Activated CD4-positive, alpha-beta T cell treated with anti-CD3 and anti-CD28 coated beads, Interleukin-2, amount 50 U/mL, for 24 hours (primary cell): ENCODE data around the gene CENPB.
A peak's percentile ranks its signal among the peaks of the same experiment; 100 is the strongest.
"Not testable (repeated sequence)": the region's sequence is repeated elsewhere in the genome, so short reads cannot be mapped to it uniquely, and the experiment has no call there.

Experiments
- DNase-seq, 2 donors: peaks; one replicate each; pipeline ENCODE4 v3.0.0-alpha.2; 2020; ENCODE audit warnings: low read depth in 1 of 2, low spot score in 1 of 2

The CENPB gene, protein sequence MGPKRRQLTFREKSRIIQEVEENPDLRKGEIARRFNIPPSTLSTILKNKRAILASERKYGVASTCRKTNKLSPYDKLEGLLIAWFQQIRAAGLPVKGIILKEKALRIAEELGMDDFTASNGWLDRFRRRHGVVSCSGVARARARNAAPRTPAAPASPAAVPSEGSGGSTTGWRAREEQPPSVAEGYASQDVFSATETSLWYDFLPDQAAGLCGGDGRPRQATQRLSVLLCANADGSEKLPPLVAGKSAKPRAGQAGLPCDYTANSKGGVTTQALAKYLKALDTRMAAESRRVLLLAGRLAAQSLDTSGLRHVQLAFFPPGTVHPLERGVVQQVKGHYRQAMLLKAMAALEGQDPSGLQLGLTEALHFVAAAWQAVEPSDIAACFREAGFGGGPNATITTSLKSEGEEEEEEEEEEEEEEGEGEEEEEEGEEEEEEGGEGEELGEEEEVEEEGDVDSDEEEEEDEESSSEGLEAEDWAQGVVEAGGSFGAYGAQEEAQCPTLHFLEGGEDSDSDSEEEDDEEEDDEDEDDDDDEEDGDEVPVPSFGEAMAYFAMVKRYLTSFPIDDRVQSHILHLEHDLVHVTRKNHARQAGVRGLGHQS

DNA sequence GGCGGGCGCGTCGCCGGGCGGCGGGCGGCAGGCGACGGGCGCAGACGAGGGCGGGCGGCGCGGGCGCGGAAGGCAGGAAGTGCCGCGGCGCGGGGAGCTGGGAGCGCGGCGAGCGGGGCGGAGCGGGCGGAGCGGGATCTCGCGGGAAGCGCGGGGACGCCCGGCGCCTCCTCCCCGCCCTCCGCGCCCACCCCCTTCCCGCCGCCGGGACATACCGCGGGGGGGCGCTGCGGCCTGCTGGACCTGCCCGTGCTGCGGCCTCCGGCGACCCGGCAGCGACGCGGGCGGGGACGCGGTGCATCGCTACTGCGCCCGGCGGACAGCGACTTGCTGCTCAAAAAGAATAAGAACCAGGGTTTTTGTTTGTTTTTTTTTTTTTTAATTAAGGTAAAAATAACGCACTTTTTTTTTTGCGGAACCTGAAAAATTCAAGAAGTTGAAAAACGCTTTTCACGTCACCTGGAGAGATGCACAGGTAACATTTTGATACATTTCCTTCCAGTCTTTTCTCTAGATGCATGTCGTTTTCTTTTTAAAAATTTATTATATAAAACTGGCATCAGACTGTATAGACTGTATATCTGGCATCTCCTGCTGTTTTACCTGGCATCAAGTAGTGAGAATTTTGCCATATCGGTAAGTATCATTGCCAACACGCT, at the start of gene CENPB:
Gene CENPB (minus strand): TSS at position 76 of the 659 bp plus-strand sequence. CDS start 257 bp downstream, outside the sequence.
- DNase-seq = peak; percentile 80 to 83

DNA sequence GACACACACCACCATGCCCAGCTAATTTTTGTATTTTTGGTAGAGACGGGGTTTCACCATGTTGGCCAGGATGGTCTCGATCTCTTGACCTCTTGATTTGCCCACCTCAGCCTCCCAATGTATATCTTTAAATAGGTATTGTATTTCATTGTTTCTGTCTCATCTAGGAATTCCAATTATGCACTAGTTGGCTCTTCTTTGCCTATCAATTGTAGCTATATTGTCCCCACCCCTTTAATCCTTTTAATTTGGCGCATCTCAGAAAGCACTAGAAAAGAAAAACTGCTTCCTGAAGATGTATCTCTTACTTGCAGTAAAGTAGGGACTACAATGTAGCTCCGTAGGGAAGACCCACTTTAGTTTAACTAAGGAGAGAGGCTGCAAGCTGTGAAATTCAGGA, 49.6 kb upstream of the CENPB start:
- DNase-seq = no peak

DNA sequence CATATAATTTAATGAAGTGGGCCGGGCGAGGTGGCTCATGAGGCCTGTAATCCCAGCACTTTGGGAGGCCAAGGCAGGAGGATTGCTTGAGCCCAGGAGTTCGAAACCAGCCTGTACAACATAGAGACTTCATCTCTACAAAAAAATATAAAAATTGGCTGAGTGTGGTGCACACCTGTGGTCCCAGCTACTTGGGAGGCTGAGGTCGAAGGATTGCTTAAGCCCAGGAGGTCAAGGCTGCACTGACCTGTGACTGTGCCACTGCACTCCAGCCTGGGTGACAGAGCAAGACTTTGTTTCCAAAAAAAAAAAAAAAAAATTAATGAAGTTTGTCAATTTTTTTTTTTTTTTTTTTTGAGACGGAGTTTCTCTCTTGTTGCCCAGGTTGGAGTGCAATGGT, 43.4 kb upstream of the CENPB start:
- not testable (repeated sequence) for DNase-seq

DNA sequence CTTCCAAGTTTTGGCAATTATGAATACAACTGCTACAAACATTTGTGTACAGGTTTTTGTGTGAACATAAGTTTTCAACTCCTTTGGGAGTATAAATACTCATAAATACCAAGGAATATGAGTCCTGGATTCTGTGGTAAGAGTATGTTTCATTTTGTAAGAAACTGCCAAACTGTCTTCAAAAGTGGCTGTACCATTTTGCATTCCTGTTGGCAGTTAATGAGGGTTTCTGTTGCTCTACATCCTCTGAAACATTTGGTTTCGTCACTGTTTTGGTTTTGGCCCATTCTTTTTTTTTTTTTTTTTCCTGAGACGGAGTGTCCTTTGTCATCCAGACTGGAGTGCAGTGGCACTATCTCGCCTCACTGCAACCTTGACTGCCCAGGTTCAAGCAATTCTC, 42.3 kb upstream of the CENPB start:
- DNase-seq = no peak

DNA sequence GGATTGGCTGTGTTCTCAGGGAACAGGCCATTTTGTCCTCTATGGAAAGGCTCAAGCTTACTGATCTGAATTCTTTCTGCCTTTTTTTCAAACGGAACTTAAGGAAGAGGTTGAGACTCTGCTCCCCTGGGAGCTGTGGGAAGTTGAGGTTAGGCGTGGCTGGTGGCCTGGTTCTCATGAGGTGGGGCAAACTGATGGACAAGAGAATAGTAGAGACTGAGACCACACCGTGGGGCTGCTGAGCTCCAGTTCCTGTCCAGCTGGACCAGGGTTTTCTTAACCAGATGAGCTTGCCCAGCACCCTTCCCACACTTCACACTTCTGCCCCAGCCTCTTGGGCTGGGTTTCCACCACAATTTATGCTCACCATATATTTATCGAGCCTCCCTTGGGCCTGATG, 39.9 kb upstream of the CENPB start:
- no peak for DNase-seq

DNA sequence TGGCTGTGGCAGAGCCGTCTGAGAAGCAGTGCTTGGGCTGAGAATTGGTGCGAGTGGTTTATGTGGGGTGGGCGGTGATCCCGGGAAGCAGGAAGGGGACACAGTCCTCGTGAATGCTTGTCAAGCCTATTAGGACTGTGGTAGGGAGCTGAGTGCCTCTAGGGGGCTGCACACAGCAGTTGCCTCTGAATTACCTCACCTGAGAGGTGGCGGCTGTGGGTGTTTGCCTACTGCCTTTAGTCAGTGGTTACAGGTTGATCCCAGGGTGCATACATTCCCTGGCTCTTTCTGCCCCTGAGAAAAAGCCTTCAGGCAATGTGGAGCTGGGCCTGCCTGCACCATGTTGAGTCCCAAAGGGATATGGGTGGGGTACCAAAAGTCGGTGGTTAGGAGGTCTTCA, 39.0 kb upstream of the CENPB start:
- DNase-seq = no peak

DNA sequence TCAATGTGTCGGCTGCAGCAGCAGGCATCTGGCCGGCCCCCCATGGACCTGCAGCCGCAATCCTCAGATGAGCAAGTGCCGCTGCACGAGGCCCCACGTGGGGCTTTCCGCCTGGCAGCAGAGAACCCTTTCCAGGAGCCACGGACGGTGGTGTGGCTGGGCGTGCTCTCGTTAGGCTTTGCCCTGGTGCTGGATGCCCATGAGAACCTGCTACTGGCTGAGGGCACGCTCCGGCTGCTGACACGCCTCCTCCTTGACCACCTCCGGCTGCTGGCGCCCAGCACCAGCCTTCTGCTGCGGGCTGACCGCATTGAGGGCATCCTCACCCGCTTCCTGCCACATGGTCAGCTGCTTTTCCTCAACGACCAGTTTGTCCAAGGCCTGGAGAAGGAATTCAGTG, 37.3 kb upstream of the CENPB start:
- no peak for DNase-seq

DNA sequence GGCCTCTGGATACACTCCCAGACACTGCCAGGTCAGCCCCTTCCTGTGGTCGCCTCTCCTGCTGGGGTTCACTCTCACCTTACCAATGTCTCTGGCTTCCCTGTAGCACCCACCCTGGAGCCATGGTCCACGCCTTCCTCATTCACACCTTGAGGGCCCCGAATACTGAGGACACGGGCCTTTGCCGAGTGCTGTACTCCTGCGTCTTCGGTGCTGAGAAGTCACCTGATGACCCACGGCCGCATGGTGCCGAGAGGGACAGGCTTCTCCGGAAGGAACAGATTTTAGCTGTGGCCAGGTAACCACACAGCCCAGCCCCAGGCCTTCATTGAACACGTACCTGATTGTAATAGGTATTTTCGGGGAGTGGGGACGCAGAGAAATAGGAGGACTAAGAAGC, 35.5 kb upstream of the CENPB start:
- DNase-seq = no peak

DNA sequence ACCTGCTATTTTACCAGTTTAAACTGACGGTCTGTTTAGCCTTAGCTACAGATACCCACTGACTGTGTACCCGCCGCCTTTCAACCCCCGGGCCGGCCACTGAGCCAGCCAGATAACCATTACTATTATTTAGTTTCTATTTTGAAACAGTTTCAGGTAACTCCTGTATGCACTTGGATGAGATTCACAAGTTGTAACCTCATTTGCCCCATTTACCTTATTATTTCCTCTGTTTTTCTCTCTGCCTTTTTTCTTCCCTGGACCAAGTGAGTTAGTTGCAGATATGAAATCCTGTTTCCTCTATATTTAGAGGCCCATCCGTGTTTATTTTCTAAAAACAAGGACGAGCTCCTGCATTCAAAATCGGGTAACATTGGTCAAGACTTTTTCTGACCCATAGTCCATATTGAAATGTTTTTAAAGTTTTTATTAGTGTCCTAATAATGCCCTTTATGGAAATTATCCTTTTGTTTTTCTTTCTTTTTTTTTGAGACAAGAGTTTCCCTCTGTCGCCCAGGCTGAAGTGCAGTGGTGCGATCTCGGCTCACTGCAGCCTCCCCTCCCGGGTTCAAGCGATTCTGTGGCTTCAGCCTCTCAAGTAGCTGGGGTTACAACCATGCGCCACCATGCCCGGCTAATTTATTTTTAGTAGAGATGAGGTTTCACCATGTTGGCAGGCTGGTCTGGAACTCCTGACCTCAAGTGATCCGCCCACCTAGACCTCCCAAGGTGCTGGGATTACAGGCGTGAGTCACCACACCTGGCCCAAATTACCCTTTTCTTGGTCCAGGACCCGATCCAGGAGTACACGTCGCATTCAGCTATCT, 34.6 kb upstream of the CENPB start:
- DNase-seq = no peak

DNA sequence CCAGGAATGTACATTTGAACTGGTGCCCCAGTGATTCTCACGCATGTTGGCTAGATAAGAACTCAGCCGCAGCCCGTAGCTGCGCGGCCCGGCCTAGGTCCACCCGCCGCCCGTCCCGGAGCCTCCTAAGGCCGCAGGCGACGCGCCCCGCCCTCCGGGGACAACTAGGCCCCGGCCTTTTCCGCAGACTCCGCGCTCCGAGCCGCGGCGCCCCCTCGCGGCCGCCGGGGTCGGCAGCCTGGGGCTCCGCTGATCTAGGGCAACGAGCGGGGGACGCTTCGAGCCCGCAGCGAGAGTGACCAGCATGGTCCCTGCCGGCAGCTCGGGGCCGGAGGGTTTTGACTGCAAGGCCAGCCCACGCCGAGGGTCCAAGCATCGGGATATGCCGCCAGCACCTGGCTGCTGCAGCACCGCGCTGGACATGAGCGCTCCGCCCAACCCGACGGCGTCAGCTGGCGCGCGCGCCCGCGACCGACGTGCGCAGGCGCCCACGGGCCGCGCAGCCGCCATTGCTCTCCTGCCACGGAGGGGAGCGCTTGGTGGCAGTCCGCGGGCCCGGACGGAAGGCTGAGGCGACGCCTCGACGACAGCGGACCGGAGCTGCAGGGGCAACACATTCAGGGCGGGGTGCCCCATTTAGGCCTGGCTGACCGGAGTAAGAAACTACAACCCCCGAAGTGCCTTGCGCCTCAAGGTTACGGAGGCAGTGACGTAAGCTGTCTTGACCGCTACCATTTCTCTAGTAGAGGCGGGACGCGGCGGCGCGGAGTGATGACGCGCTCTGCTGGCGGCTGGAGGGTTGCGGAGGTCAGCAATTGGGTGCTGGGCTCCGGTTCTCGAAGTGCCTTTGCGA, 33.7 kb upstream of the CENPB start, which contains the start of gene AP5S1:
Gene AP5S1 (plus strand): TSS at position 500 of the 853 bp plus-strand sequence. CDS start 1,571 bp downstream, outside the sequence.
- DNase-seq = peak; percentile 83 to 86

DNA sequence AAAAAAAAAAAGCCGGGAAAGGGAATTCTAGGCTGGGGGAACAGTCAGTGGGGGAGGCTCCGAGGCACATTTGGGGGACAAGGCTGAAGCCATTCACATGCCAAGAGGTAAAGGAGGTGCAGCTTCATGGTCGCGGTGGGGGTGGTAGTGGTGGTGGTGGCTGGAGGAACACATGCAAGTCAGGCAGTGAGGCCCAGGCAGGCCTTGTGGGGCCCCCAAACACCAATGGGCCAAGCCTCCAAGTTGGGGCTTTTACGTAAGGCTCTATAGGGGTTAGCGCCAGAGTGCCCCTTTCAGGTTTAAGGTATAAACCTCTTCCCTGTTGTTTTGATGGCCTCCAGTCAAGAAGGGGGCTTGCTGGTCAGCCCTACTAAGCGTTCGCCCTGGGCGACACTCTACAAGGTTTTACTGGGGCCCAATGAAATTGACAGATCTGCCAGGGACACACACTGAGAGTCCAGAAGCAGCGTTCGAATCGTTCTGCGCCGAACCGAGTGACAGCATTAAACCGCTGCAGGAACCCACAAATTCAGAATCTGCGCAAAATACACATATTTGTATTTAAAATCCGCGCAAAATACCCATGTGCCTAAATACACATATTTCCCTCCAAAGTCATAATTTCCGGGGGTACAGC, 33.0 kb upstream of the CENPB start:
- no peak for DNase-seq

DNA sequence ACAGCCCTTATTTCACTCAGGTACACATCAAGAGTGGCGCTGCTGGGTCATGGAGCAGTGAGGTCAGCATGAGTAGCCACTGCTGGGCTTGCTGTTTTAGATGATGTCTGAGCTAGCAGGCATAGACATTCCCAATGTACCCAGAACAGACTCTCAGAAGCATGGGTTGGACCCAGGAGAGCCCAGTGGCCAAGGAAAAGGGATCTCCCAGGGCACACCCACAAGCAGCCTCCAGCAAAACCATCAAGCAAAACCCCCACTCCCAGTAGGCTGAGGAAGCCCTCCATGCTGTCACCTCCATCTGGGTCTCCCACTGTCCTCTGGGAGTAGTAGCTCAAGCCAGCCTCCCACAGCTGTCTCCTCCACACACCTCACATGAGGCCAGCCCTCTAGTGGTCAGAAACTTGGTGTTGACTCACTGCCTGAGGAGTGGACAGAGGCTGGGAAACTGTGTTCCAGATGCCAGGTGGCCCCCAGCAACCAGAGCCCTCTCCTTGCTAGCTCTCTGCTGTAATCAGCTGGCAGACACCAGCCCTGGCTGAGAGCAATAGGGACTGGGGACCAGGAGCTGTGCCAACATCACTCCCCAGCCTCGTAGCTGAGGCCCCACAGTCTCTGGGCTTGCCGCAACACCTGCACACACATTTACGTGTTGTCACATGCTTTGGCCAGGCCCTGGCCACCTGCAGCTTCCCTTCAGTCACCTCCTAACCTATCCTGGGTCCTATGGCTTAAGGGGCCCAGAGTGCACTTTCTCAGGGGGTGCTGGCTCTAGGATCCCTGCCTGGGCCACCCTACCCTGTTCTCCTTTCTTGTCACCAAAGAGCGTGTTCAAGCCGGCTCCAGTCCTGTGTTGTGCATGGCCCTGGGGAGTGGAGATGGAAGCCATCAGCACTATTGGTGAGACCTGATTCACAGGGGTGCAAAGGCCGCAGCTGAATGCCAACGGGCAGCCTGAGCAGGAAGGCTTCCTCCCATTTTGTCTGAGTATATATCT, 31.9 kb upstream of the CENPB start:
- DNase-seq = no peak

DNA sequence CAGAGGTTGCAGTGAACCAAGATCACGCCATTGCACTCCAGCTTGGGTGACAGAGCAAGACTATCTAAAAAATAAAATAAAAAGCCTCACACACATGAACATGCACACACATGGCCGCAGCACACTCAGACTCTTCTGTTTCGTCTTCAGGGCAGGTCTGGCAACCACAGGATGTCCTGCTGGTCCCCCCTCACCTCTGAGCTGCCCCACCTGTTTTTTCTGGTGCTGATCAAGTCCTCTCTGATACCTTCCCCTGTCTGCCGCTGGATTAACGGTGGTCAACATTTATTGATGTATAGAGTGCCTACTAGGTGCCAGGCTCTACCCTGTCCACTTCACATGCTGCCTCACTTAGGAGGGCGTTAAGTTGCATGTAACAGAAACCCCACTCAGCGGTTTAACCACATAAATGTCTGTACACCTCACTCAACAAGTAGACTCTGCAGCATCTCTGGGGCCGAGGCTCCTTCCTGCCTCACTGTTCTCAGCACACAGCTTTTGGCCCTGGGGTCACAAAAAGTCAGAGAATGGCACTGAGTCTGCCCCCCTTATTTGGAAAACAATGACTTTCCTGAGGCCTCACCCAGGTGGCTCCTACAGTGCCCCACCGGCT, 29.3 kb upstream of the CENPB start:
- DNase-seq = no peak

DNA sequence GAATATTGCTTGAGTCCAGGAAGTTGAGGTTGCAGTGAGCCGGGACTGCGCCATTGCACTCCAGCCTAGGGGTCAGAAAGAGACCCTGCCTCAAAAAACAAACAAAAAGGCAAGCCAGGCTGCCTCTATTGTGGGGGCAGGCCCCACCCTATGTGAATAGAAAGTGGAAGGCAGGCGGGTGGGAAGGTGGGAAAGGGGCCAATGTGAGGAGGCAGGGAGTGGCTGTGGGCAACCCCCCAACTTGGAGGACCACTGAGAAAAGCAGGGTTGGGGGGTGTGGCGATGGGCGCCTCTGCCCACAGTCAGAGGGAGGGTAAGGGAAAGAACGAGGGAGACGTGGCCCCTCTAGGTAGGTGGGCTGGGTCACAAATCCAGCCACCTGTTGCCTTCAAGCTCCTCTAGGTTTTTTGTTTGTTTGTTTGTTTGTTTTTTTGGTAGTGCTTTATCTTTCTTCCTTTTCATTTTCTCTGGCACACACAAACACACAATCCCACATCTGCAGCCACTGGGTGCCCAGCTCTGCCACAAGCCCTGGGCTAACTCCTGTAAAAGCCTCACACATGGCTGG, 28.5 kb upstream of the CENPB start:
- DNase-seq = no peak

DNA sequence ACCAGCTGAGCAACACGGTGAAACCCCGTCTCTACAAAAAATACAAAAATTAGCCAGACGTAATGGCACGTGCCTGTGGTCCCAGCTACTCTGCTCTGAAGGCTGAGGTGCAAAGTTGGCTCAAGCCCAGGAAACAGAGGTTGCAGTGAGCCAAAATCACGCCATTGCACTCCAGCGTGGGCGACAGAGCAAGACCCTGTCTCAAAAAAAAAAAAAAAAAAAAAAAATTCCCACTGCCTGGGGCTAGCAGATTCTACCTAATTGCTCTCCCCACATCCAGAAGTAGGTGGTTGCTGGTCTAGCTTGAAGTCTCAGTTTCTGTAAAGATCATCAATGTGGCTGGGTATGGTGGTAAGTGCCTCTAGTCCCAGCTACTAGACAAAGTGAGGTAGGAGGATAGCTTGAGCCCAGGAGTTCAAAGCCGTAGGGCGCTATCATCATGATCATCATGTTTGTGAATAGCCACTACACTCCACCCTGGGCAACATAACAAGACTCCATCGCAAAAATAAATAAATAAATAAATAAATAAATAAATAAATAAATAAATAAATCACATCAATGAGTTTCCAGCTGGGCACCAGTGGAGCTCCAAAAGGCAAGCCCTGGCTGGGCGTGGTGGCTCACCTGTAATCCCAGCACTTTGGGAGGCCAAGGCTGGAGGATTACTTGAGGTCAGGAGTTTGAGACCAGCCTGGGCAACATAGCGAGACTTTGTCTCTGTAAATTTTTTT, 27.5 kb upstream of the CENPB start:
- DNase-seq = no peak

DNA sequence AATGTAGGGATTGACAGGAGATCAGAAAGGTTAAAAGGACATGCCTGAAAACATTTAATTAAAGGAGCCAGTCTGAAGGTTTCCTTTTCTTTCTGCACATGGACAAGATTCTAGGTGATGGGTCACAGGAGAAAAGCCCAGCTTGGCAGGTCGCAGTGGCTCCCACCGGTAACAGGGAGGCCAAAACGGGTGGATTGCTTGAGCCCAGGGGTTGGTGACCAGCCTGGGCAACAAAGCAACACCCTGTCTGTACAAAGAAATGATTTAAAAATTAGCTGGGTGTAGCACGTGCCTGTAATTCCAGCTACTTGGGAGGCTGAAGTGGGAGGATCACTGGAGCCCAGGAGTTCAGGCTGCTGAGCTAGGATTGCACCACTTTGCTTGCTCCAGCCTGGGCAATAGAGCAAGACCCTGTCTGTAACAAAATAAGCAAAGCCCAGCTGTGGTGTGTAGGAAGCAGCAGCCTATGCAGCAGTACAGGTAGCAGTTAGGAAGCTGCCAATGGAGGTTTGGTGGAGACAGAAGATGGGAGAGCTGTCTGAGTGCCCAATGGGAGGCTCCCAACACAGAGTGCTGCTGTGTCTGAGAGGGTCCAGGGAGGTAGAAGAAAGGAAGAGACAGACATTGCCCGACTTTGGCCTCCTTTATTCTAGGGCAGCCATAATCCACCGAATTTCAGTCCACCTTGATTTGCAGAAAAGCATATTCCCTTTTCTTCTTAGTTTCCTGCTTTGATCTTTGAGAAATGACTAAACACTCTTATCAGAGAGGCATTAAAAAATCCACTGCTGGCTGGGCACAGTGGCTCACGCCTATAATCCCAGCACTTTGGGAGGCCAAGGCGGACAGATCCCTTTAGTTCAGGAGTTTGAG, 26.7 kb upstream of the CENPB start:
- DNase-seq = no peak
